Adipocyte (in vitro differentiated cells): ENCODE results near the gene SDCCAG8.

ENCODE experiments used
- DNase-seq: peaks from one replicate; pipeline ENCODE4 v3.0.0-alpha.2; 2015; ENCODE audit warnings: low read depth
- H3K27me3 ChIP-seq: replicated peaks from 2 replicates; pipeline ENCODE4 v1.7.0; 2013; ENCODE audit warnings: mild to moderate bottlenecking, low read length, moderate library complexity; ENCODE audit not compliant: control insufficient read depth, insufficient read depth
- H3K36me3 ChIP-seq: 2 replicates; pipeline ENCODE4 v1.7.0; 2013; ENCODE audit warnings: low read length, mild to moderate bottlenecking, moderate library complexity; ENCODE audit not compliant: control insufficient read depth, insufficient read depth, severe bottlenecking
- H3K4me1 ChIP-seq: 2 replicates; pipeline ENCODE4 v1.7.0; 2013; ENCODE audit warnings: mild to moderate bottlenecking, low read length, moderate library complexity; ENCODE audit not compliant: control insufficient read depth, insufficient read depth
- H3K4me3 ChIP-seq: 2 replicates; pipeline ENCODE4 v1.7.0; 2013; ENCODE audit warnings: mild to moderate bottlenecking, low read length, moderate library complexity
- H3K9ac ChIP-seq: 2 replicates; pipeline ENCODE4 v1.7.0; 2013; ENCODE audit warnings: mild to moderate bottlenecking, low read length, moderate library complexity
- H3K9me3 ChIP-seq: 2 replicates; pipeline ENCODE4 v1.7.0; 2013; ENCODE audit warnings: mild to moderate bottlenecking, low read length, moderate library complexity; ENCODE audit not compliant: control insufficient read depth

SDCCAG8 gene

GRCh38 chr1:243313635-243314536 is 58.0 kb downstream of the SDCCAG8 start:
- Histone ChIP-seq H3K27me3 (no peaks in the 10 kb centered on the region), H3K4me1 (peaks cover 29% of the 10 kb centered on the region), H3K9ac (no peak overlapping the region), H3K4me3 (no peak overlapping the region), H3K36me3 (peaks cover 27% of the 10 kb centered on the region), H3K9me3 (no peaks in the 10 kb centered on the region)
- no peak for DNase-seq

GRCh38 chr1:243315455-243315854 is 59.6 kb downstream of the SDCCAG8 start:
- H3K27me3 ChIP-seq, result no peaks in the 10 kb centered on the region
- no peaks in the 10 kb centered on the region for H3K9me3 ChIP-seq
- peak overlapping the region; percentile 44 for H3K9ac ChIP-seq
- peaks cover 27% of the 10 kb centered on the region for H3K36me3 ChIP-seq
- peaks cover 29% of the 10 kb centered on the region for H3K4me1 ChIP-seq
- peak overlapping the region; percentile 63 for H3K4me3 ChIP-seq
- peak; percentile 20 for DNase-seq

GRCh38 chr1:243315893-243316292 is 60.1 kb downstream of the SDCCAG8 start:
- H3K27me3 ChIP-seq, result no peaks in the 10 kb centered on the region
- peak overlapping the region; percentile 63 for H3K4me3 ChIP-seq
- H3K36me3 ChIP-seq, result peaks cover 27% of the 10 kb centered on the region
- H3K9me3 ChIP-seq, result no peaks in the 10 kb centered on the region
- DNase-seq, result no peak
- H3K9ac ChIP-seq, result peak overlapping the region; percentile 44
- peaks cover 29% of the 10 kb centered on the region for H3K4me1 ChIP-seq

- Histone ChIP-seq H3K36me3 (peaks cover 27% of the 10 kb centered on the region), H3K9ac (no peak overlapping the region), H3K27me3 (no peaks in the 10 kb centered on the region), H3K4me3 (peak overlapping the region; percentile 63), H3K4me1 (peaks cover 29% of the 10 kb centered on the region), H3K9me3 (no peaks in the 10 kb centered on the region)
- DNase-seq, result no peak
Observed at GRCh38 chr1:243316366-243316989, 60.6 kb downstream of the SDCCAG8 start.

GRCh38 chr1:243320224-243320623 is 64.4 kb downstream of the SDCCAG8 start:
- DNase-seq, result no peak
- Histone ChIP-seq H3K27me3 (no peaks in the 10 kb centered on the region), H3K4me1 (peaks cover 15% of the 10 kb centered on the region), H3K36me3 (peaks cover 22% of the 10 kb centered on the region), H3K9ac (no peak overlapping the region), H3K9me3 (no peaks in the 10 kb centered on the region), H3K4me3 (no peak overlapping the region)

GRCh38 chr1:243322326-243322725 is 66.5 kb downstream of the SDCCAG8 start:
- H3K4me3 ChIP-seq, result no peak overlapping the region
- no peaks in the 10 kb centered on the region for H3K27me3 ChIP-seq
- no peak overlapping the region for H3K9ac ChIP-seq
- peaks cover 19% of the 10 kb centered on the region for H3K36me3 ChIP-seq
- no peaks in the 10 kb centered on the region for H3K9me3 ChIP-seq
- no peak for DNase-seq
- H3K4me1 ChIP-seq, result no peaks in the 10 kb centered on the region

- no peak for DNase-seq
- Histone ChIP-seq H3K36me3 (peaks cover 7% of the 10 kb centered on the region), H3K9me3 (no peaks in the 10 kb centered on the region), H3K4me3 (no peak overlapping the region), H3K9ac (no peak overlapping the region), H3K4me1 (no peaks in the 10 kb centered on the region), H3K27me3 (no peaks in the 10 kb centered on the region)
Observed at GRCh38 chr1:243323491-243323890, 67.7 kb downstream of the SDCCAG8 start.

GRCh38 chr1:243325305-243325890 is 69.6 kb downstream of the SDCCAG8 start:
- no peak overlapping the region for H3K9ac ChIP-seq
- H3K27me3 ChIP-seq, result no peaks in the 10 kb centered on the region
- peaks cover 1% of the 10 kb centered on the region for H3K36me3 ChIP-seq
- H3K4me1 ChIP-seq, result no peaks in the 10 kb centered on the region
- H3K9me3 ChIP-seq, result no peaks in the 10 kb centered on the region
- peak; percentile 84 for DNase-seq
- H3K4me3 ChIP-seq, result no peak overlapping the region

- Histone ChIP-seq H3K9ac (no peak overlapping the region), H3K27me3 (no peaks in the 10 kb centered on the region), H3K36me3 (peaks cover 44% of the 10 kb centered on the region), H3K4me3 (no peak overlapping the region), H3K4me1 (no peaks in the 10 kb centered on the region), H3K9me3 (no peaks in the 10 kb centered on the region)
- no peak for DNase-seq
Observed at GRCh38 chr1:243332440-243332839, 76.6 kb downstream of the SDCCAG8 start.

- no peaks in the 10 kb centered on the region for H3K27me3 ChIP-seq
- no peak overlapping the region for H3K4me3 ChIP-seq
- no peaks in the 10 kb centered on the region for H3K4me1 ChIP-seq
- no peak overlapping the region for H3K9ac ChIP-seq
- peaks cover 49% of the 10 kb centered on the region for H3K36me3 ChIP-seq
- DNase-seq, result peak; percentile 23
- no peaks in the 10 kb centered on the region for H3K9me3 ChIP-seq
Observed at GRCh38 chr1:243335292-243335691, 79.5 kb downstream of the SDCCAG8 start.

- Histone ChIP-seq H3K36me3 (peaks cover 43% of the 10 kb centered on the region), H3K4me3 (no peak overlapping the region), H3K9ac (no peak overlapping the region), H3K4me1 (no peaks in the 10 kb centered on the region), H3K27me3 (no peaks in the 10 kb centered on the region), H3K9me3 (no peaks in the 10 kb centered on the region)
- no peak for DNase-seq
Observed at GRCh38 chr1:243336163-243336562, 80.3 kb downstream of the SDCCAG8 start.
